Measurements from ENCODE around the gene LIN28A.

LIN28A gene

DNA sequence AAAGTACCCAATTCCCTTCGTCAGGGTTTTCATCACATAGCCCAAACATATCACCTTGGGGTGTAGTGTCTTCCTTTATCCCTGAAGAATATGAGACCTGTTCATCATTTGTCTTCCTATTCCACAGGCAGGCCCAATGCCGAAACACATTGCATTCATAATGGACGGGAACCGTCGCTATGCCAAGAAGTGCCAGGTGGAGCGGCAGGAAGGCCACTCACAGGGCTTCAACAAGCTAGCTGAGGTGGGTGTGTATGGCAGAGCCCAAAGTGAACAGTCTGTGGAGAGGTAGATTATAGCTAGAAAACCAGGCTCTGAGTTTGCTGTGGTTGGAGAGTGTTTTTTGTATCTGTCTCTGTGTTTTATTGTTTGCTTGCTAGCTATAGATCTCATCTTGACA lies 27.4 kb downstream of the LIN28A start:
- no peak for DNase-seq (ENCODE audit: low read depth)

DNA sequence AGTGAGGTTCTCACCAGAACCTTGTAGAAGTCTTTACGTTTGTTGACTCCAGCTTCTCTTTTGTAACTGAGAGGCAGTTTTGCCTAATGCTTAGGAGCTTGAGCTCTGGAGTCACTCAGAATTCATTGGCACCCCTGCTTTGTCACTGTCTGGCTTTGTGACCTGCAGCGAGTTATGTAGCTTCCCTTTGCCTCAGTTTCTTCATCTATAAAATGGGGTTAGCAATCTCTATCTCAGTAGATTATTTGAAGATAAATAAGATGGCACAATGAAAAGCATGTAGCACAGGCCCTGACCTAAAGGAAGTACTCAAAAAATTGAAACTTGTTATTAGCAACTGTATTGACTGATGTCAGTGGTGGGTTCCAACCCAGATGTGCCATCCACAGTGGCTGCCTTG lies 29.6 kb downstream of the LIN28A start:
- DNase-seq (ENCODE audit: low read depth) = no peak

DNA sequence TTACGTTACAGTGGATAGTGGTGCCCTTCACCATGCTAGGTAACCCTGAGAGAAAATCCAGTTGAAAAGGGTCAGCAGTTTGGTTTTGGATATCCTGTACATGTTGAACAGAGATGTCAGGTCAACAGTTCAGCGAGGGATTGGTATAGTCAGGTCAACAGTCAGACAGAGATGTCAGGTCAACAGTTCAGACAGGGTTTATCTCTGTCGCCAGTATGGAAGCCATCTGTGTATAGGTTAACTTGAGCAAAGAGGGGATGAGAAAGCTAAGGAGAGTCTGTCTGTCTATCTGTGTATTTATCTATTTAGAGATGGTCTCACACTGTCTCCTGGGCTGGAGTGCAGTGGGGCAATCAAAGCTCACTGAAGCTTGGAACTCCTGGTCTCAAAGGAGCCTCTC lies 39.3 kb downstream of the LIN28A start:
- DNase-seq (ENCODE audit: low read depth) = no peak

DNA sequence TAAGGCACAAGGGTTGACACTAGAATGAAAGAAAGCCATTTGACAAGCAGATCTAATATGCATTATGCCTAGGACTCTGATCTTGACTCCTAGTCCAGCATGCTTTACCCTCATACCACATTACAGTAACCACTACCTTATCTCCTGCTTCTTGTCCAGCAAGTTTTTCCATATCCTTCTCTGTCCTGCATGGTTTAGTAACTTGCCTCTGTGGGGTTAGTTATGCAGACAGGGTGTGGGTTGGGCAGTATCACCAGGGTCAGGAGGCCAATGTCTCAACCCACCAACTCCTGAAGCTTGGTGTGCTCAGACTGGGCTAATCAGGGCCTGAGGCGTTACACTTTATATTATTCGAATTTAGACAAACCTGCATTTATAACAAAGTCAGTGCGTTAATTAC lies 40.3 kb downstream of the LIN28A start:
- no peak for DNase-seq (ENCODE audit: low read depth)

DNA sequence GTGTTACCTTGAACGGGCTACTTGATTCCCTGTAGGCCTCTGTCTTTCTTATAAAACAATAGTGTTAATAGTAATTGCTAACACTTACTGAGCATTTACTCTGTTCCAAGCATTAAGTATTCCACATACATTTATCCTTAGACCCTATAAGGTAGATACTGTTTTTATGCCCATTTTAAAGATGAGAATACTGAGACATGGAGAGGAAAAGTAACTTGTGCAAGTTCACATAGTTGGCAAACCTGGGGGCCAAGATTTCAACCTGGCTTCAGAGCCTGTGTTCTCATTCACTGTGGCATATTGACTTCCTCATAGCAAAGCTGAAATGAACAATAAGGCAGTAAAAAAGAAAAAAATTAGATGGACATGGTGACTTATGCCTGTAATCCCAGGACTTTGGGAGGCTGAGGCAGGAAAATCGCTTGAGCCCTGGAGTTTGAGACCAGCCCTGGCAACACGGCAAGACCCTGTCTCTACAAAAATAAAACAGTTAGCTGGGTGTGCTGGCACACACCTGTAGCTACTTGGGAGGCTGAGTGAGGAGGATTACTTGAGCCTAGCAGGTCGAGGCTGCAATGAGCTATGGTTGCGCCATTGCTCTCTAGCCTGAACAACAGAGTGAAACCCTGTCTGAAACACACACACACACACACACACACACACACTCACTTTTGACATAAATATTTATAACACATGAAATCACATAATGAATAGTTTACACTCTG lies 42.0 kb downstream of the LIN28A start:
- DNase-seq (ENCODE audit: low read depth) = no peak

DNA sequence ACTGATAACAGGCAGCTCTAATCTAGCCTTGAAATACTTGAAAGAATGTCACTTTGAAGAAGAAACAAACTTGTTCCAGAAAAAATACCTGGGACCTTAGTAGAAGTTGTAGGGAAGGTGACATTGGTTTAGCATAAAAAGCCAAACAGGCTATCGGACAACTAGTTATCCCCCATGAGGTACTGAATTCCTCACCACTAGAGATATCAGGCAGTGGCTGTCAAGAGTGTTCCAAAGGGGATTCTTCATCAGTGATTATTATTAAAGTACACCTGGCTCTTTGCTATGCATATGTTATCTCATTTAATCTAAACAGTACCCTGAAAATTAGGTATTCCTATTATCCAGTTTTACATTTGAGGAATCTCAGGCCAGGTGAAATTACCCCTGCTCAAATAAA lies 48.5 kb downstream of the LIN28A start:
- DNase-seq (ENCODE audit: low read depth) = no peak

DNA sequence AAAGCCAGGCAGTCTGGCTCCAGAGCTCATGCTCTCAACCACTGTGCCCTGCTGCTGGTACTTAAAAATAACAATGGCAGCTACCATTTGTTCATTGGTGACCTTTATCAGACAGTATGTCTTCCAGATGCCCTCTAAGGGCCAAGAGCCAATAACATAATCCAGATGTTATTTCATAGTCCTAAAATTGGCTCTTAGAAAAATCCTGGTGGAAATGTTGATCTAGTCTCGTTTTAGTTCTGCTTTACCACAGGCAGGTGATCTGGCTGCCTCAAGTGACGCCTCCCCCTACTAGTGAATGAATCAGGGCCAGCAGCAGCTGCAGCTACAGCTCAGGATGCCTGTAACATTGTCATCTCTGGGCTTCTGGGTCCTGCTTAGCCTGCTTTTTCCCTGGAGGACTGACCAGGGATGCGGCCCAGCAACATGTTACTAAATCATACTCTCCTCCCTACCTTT lies 49.0 kb downstream of the LIN28A start:
- DNase-seq (ENCODE audit: low read depth) = no peak

DNA sequence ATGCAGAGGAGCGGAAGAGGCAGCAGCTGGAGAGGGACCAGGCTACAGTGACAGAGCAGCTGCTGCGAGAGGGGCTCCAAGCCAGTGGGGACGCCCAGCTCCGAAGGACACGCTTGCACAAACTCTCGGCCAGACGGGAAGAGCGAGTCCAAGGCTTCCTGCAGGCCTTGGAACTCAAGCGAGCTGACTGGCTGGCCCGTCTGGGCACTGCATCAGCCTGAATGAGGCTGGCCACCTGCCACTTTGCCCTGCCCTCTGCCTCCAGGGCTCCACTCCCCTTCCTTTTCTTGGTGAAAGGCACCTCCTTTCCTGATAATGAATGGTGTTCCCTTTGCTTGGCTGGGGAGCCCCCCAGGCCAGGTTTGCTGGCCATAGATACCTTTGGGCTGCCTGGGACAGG lies 58.3 kb downstream of the LIN28A start:
- DNase-seq (ENCODE audit: low read depth) = no peak

DNA sequence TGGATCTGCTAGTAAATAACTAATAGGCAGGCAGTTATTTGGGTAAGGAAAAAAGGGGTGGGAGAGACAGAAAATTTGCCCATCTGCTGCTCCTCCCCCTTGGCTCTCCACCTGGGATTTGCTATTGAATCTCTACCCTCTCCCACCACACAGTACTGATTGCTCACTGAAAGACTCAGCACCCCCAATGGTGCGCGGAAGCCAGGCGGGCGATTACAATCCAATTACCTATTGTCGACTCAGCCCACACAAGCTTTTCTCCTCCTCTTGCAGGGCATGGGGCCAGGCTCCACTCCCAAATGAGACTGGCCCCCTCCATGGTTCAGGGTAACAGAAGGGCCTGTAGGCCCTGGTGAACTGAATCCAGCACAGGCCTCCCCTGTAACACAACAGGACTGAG lies 58.9 kb downstream of the LIN28A start:
- no peak for DNase-seq (ENCODE audit: low read depth)

DNA sequence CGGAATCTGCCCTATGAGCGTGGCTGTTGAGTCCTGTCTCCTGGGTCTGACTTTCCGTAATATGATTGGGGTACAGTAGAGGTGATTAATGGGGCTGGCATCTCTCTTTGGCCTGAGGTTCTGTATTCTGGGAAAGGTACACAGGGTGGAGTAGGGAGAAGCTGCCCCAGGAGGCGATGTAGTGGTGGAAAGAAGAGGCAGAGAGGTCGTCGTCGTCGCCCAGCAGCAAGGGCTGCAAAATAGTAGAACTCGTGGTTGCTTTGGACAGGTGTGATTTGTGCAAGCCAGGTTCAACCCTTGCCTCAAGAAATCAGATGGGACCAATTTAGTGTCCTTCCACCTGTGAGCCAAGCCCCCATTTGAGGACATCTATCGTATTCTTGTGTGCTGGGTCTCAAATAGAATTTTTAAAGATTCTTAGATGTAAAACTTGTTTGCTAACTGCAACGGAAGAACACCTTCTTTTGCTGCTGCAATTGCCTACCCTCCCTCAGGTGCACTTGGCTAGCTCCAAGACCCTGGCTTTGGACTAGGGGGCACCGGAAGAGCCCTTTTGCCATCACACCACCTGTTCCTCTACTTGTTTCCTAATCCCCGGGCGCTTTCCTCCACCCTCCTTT lies 60.4 kb downstream of the LIN28A start:
- no peak for DNase-seq (ENCODE audit: low read depth)

DNA sequence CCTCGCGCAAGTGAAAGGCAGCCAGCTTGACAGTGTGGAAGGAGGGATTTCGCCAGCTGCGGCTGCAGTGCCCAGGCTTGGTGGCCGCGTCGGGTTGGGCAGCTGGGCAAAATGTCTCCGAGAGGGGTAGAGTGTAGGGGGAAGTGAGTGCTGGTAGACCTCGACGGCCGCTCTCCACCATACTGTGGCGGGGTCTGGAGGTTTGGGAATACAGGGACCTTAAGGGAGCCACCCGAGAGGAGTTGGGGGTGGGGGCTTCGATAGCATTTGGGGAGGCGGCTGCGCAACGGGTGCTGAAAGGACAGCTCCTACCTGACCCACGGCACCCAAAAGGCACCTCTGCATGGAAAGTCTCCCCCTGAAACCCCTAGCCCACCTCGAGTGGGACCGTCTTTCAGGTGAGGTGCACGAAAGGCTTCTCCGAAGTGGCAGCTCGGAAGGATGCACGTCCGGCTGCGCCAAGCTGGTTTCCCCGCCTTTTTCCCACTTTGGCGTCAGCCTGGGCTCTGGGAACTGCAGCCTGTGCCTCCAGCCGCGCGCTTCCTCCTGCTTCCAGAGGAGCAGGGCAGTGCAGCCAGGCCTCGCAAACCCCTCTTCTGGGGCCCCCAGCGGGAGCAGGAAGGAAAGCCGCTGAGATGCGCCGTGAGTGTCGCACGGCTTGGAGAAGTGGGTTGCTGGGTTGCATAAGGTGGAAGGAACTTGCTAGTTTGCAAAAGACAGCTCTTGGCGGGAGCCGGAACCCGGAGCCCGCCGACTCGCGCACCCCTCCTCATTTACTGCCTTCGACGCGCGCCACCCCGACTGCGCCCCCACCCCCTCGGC lies 61.1 kb downstream of the LIN28A start:
- peak; percentile 28 for DNase-seq (ENCODE audit: low read depth)

DNA sequence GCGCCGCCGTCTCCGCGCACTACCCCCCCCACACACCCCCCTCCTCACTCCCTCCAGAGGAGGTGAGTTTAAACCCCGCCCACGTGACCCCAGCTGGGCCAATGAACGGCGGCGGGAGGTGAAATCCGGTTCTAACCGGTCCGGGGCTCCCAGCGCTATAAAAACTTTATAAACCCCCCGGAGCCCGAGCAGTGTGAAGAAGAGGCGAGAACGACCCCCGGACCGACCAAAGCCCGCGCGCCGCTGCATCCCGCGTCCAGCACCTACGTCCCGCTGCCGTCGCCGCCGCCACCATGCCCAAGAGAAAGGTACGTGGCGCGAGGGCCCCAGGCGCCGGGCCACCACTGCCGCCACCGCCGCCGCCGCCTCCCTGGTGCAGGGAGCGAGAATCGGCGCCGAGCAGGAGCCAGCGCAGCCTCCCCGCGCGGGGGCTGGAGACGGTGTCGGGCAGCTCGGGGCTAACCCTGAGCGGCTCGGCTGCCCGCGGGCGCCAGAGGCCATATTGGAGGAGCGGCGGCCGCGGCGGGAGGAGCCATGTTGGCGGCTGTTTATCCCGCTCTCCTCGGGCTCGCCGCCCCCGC lies 61.8 kb downstream of the LIN28A start, which contains the start of gene HMGN2:
Gene HMGN2 (plus strand): TSS at position 121 of the 581 bp plus-strand sequence. CDS start 173 bp downstream, at position 294.
- DNase-seq (ENCODE audit: low read depth) = peak; percentile 85

DNA sequence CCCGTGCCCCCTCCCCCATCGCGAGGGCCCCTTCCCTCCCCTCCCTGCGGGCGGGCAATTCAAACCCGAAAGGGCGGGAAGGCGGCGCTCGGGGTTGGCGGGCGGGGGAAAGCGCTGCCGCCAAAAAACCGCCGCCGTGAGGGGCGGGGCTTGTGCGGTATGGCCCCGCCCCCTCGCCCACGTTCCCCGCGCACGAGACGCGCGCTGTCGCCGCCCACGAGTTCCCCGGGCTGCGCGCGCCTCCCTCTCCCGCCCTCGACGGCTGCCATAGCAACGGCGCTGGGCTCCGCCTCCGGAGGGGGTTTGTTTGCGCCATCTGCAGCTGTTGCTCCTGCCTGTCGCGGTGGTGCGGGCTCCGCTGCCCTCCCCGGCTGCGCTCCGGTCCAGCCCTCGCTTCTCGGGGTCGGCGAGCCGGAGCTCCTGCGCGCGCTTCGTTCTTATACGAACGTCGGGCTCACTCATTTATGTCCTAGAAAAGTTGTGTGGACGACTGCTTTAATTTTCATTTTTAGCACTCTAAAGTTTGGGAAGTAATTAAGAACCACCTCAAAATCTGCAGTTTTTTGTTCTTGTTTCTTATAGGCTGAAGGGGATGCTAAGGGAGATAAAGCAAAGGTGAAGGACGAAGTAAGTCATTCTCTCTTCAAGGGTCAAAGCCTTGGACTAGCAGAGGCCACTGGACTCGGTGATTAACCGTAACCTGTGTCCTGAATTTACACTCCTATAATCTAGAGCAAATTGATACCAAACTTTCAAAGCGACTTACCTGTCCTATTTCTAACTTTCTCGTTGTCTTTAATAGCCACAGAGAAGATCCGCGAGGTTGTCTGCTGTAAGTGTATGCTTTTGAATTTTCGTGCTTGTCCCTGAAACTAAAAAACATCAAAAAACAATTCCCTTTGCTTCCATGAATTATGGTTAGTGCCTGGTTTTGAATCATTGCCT lies 62.6 kb downstream of the LIN28A start:
- peak; percentile 98 for DNase-seq (ENCODE audit: low read depth)

DNA sequence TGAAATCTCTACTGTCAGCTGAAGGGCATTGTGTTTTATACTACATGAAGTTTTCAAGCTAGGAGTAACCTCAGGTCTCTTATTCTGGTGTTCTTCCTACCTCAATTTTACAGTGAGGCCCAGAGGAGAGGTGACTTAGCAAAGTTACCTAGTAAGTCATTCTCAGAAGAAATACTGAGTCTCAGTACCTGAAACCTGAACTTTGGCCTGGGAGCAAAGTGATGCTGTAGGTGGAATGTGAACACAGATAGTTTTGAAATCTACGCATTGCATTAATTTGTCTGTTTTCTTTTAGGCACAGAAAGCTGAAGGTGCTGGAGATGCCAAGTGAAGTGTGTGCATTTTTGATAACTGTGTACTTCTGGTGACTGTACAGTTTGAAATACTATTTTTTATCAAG lies 64.2 kb downstream of the LIN28A start:
- no peak for DNase-seq (ENCODE audit: low read depth)

DNA sequence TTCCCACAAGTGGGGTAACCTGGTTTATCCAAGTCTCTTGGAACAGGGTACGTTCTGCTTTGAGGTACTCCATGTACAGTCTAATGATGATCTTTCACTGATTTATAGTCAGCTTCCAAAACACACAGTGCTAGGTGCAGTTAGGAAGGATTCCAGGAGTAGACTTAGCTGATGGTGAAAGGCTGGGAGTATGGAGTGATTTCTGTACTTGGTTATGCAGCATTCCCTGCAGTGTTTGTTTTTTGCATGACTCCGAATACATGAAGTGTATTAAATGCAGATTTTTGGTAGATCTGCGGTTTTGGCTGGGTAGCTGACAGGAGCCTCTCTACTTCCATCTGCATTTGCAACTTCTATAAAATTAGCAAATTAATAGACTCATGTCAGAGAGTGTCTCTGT lies 65.4 kb downstream of the LIN28A start:
- no peak for DNase-seq (ENCODE audit: low read depth)

DNA sequence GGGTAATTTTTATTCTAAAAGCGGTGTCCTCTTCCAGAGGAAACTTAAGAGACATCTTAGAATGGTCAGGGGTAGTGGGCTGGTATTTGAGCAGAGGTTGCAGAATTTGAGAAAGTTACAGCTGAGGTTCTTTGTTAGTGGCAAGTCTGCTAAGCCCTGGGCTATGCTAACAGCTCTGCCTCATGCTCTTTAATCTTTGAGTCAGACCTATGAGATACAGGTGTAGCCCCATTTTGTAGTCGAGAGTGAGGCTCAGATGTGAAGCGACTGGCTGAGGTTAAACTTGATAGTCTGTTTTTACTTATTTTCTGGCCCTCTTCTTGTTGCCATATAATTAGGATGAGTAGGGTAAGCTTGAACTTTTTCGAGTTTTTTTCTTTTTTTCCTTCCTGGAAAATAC lies 66.3 kb downstream of the LIN28A start:
- DNase-seq (ENCODE audit: low read depth) = no peak

DNA sequence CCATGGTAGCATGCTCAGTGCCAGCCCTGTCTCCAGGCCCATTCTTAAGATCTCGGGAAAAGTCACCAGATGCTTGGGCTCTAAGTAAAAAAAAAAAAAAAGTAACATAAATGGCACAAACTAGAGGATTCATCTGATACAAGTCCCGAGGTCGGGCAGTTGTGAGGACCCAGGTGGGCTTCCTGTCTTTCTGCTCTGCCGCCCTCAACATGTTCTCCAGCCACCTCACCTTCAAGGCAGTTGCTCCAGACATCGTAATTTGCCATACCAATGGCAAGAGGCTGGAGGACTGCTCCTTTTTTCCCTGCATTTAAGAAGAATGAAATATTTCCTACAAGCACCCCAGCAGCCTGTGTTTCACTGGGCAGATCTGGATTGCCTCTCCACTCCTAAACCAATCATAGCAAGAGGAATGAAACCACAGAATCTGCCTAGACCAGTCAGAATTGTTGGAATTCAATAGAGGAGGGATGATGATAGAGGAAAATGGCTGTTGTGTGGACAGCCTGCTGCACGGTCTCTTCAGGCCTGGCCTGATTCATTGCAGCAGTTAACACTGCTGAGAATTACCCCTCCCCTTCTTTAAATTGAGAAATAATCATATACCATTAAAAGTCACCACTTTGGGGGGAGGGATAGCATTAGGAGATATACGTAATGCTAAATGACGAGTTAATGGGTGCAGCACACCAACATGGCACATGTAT lies 67.0 kb downstream of the LIN28A start:
- DNase-seq (ENCODE audit: low read depth) = no peak

DNA sequence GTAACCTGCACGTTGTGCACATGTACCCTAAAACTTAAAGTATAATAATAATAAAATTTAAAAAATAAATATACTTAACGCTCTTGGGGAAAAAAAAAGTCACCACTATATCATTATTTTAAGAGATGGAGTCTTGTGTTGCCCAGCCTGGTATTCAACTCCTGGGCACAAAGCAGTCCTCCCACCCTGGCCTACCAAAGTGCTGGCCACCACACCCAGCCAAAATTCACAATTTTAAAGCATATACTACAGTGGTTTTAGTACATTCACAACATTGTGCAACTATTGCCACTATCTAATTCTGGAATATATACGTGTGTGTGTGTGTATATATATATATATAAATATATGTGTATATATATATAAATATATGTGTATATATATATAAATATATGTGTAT lies 67.5 kb downstream of the LIN28A start:
- no peak for DNase-seq (ENCODE audit: low read depth)

DNA sequence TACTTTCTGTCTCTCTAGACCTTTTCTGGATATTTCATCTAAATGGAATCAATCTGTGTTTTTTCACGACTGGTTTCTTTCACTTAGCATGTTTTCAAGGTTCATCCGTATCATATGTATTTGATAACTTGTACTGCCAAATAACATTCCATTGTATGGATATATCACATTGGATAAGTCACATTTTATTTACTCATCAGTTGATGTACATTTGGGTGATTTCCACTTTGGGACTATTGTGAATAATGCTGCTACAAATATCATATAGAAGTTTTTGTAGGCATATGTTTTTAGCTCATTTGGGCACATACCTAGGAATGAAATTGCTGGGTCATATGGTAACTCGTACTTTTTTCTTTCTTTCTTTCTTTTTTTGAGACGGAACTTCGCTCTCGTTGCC lies 68.4 kb downstream of the LIN28A start:
- no peak for DNase-seq (ENCODE audit: low read depth)
